T-helper 9 cell (primary cell): ENCODE results near the gene MAPK1.
"Not testable (repeated sequence)": the region's sequence is repeated elsewhere in the genome, so short reads cannot be mapped to it uniquely, and the experiment has no call there.

Experiments
- DNase-seq: peaks from one replicate; pipeline ENCODE4 v3.0.0-alpha.2; 2020
- total RNA-seq, 2 donors: gene quantifications; one replicate each; lab custom pipeline; 2026; lab: John Stamatoyannopoulos, UW

MAPK1 gene
- 134 to 283 reads per million in 2 donors for total RNA-seq

- peak; percentile 92 for DNase-seq
Measured at GRCh38 chr22:21867528-21868266, at the start of gene MAPK1. Gene MAPK1, minus strand, starts transcription at chr22:21867645. Its CDS starts 205 bp downstream, at chr22:21867440.

GRCh38 chr22:21916309-21916918, 49.0 kb upstream of the MAPK1 start:
- no peak for DNase-seq

GRCh38 chr22:21915624-21916308, 48.3 kb upstream of the MAPK1 start:
- no peak for DNase-seq

GRCh38 chr22:21914033-21914642, 46.7 kb upstream of the MAPK1 start:
- not testable (repeated sequence) for DNase-seq

- not testable (repeated sequence) for DNase-seq
Measured at GRCh38 chr22:21910367-21910766, 42.9 kb upstream of the MAPK1 start.

GRCh38 chr22:21909871-21910270, 42.4 kb upstream of the MAPK1 start:
- DNase-seq: no peak

- no peak for DNase-seq
Measured at GRCh38 chr22:21907638-21908522, 40.4 kb upstream of the MAPK1 start.

- DNase-seq: not testable (repeated sequence)
Measured at GRCh38 chr22:21905234-21905633, 37.8 kb upstream of the MAPK1 start.

- DNase-seq: no peak
Measured at GRCh38 chr22:21904250-21904789, 36.9 kb upstream of the MAPK1 start.

- DNase-seq: no peak
Measured at GRCh38 chr22:21903283-21903682, 35.8 kb upstream of the MAPK1 start.

GRCh38 chr22:21902296-21903087, 35.0 kb upstream of the MAPK1 start:
- no peak for DNase-seq

- no peak for DNase-seq
Measured at GRCh38 chr22:21898354-21898896, 31.0 kb upstream of the MAPK1 start.

GRCh38 chr22:21896951-21897513, 29.6 kb upstream of the MAPK1 start:
- no peak for DNase-seq

GRCh38 chr22:21896275-21896674, 28.8 kb upstream of the MAPK1 start:
- DNase-seq: not testable (repeated sequence)

GRCh38 chr22:21894799-21895198, 27.4 kb upstream of the MAPK1 start:
- no peak for DNase-seq

GRCh38 chr22:21889251-21889990, 22.0 kb upstream of the MAPK1 start:
- no peak for DNase-seq

- DNase-seq: no peak
Measured at GRCh38 chr22:21887841-21888240, 20.4 kb upstream of the MAPK1 start.

- DNase-seq: not testable (repeated sequence)
Measured at GRCh38 chr22:21883930-21884329, 16.5 kb upstream of the MAPK1 start.

GRCh38 chr22:21882754-21883333, 15.4 kb upstream of the MAPK1 start:
- not testable (repeated sequence) for DNase-seq
